ENCODE results near the gene ZNF350. TPM values are rescaled to one million over a fixed set of nuclear protein-coding genes. Genes with fewer than 3 reads are reported as not detected.
"Not testable (repeated sequence)": the region's sequence is repeated elsewhere in the genome, so short reads cannot be mapped to it uniquely, and the experiment has no call there.

The ZNF350 gene
- total RNA-seq, 2 donors from 2014 or later, result 10.5 to 11.1 TPM

GRCh38 chr19:51977346-51977745 is 9.3 kb downstream of the ZNF350 start:
- H3K4me3 ChIP-seq, result no peak overlapping the region
- H3K36me3 ChIP-seq, result peaks cover 17% of the 10 kb centered on the region
- H3K27ac ChIP-seq, result no peak overlapping the region
- no peaks in the 10 kb centered on the region for H3K27me3 ChIP-seq
- no peak overlapping the region for H3K9ac ChIP-seq (ENCODE audit: low read depth in 2 of 2, low read length in 2 of 2)
- H3K9me3 ChIP-seq, result peaks cover 12% of the 10 kb centered on the region
- no peaks in the 10 kb centered on the region for H3K4me1 ChIP-seq
- intact Hi-C loops (cut with DNase I), result no loop called here
- no peak for DNase-seq
- no peak for TF ChIP-seq CTCF (IDR thresholded peaks at IDR 0.05)

GRCh38 chr19:51976852-51977251 is 9.8 kb downstream of the ZNF350 start:
- Histone ChIP-seq H3K36me3 (peaks cover 17% of the 10 kb centered on the region), H3K9ac (ENCODE audit: low read depth in 2 of 2, low read length in 2 of 2) (no peak overlapping the region), H3K9me3 (peaks cover 12% of the 10 kb centered on the region), H3K4me3 (no peak overlapping the region), H3K27me3 (no peaks in the 10 kb centered on the region), H3K27ac (no peak overlapping the region), H3K4me1 (no peaks in the 10 kb centered on the region)
- DNase-seq, result no peak
- no peak for TF ChIP-seq CTCF (IDR thresholded peaks at IDR 0.05)
- intact Hi-C loops (cut with DNase I), result no loop called here

- not testable (repeated sequence) for DNase-seq, H3K9me3 ChIP-seq
These were observed 10.9 kb downstream of the ZNF350 start for GRCh38 chr19:51975787-51976186.

GRCh38 chr19:51971624-51972023 is 15.0 kb downstream of the ZNF350 start:
- intact Hi-C loops (cut with DNase I), result no loop called here
- Histone ChIP-seq H3K9ac (ENCODE audit: low read depth in 2 of 2, low read length in 2 of 2) (no peak overlapping the region), H3K9me3 (peaks cover 9% of the 10 kb centered on the region), H3K36me3 (peaks cover 55% of the 10 kb centered on the region), H3K4me3 (no peak overlapping the region), H3K27me3 (no peaks in the 10 kb centered on the region), H3K27ac (no peak overlapping the region), H3K4me1 (no peaks in the 10 kb centered on the region)
- no peak for TF ChIP-seq CTCF (IDR thresholded peaks at IDR 0.05)
- no peak for DNase-seq

More at GRCh38 chr19:51975787-51976186, 10.9 kb downstream of the ZNF350 start:
- H3K9ac ChIP-seq (ENCODE audit: low read depth in 2 of 2, low read length in 2 of 2); H3K27ac ChIP-seq; intact Hi-C loops (cut with DNase I); H3K27me3 ChIP-seq; H3K4me1 ChIP-seq; H3K4me3 ChIP-seq: not testable (repeated sequence)
- H3K36me3 ChIP-seq, result peaks cover 23% of the 10 kb centered on the region

GRCh38 chr19:51970718-51971117 is 15.9 kb downstream of the ZNF350 start:
- H3K9ac ChIP-seq (ENCODE audit: low read depth in 2 of 2, low read length in 2 of 2), result no peak overlapping the region
- H3K27me3 ChIP-seq, result no peaks in the 10 kb centered on the region
- H3K4me1 ChIP-seq, result no peaks in the 10 kb centered on the region
- peaks cover 9% of the 10 kb centered on the region for H3K9me3 ChIP-seq
- peaks cover 64% of the 10 kb centered on the region for H3K36me3 ChIP-seq
- no peak for DNase-seq
- intact Hi-C loops (cut with DNase I), result no loop called here
- no peak overlapping the region for H3K4me3 ChIP-seq
- no peak overlapping the region for H3K27ac ChIP-seq
- TF ChIP-seq CTCF (IDR thresholded peaks at IDR 0.05), result no peak

GRCh38 chr19:51965583-51965982 is 21.1 kb downstream of the ZNF350 start:
- peaks cover 52% of the 10 kb centered on the region for H3K36me3 ChIP-seq
- no peaks in the 10 kb centered on the region for H3K9me3 ChIP-seq
- no peaks in the 10 kb centered on the region for H3K27me3 ChIP-seq
- intact Hi-C loops (cut with DNase I), result no loop called here
- TF ChIP-seq CTCF (IDR thresholded peaks at IDR 0.05), result no peak
- no peak overlapping the region for H3K27ac ChIP-seq
- no peaks in the 10 kb centered on the region for H3K4me1 ChIP-seq
- H3K4me3 ChIP-seq, result no peak overlapping the region
- no peak overlapping the region for H3K9ac ChIP-seq (ENCODE audit: low read depth in 2 of 2, low read length in 2 of 2)
- DNase-seq, result no peak

- H3K9ac ChIP-seq (ENCODE audit: low read depth in 2 of 2, low read length in 2 of 2); H3K4me1 ChIP-seq; H3K27ac ChIP-seq; H3K9me3 ChIP-seq; H3K27me3 ChIP-seq; intact Hi-C loops (cut with DNase I); H3K4me3 ChIP-seq: not testable (repeated sequence)
- peak; percentile 35 for DNase-seq
- H3K36me3 ChIP-seq, result peaks cover 12% of the 10 kb centered on the region
These were observed 25.9 kb downstream of the ZNF350 start for GRCh38 chr19:51960621-51961233.

Data from colonic mucosa (tissue), 4 donors.